Motor neuron (in vitro differentiated cells): ENCODE results near the gene RABGEF1. TPM values are rescaled to one million over a fixed set of nuclear protein-coding genes. Genes with fewer than 3 reads are reported as not detected.
A peak's percentile ranks its signal among the peaks of the same experiment; 100 is the strongest.
"Not testable (repeated sequence)": the region's sequence is repeated elsewhere in the genome, so short reads cannot be mapped to it uniquely, and the experiment has no call there.

Experiments used
- ATAC-seq, 8 experiments: fragments of 200-7000 bp; cut with Tn5 transposase; replicated peaks in 6 of 8; 2 replicates each; pipeline ENCODE4 v1.8.0; 2021; ENCODE audit warnings: mild to moderate bottlenecking in 8 of 8, moderate library complexity in 8 of 8
- H3K27ac ChIP-seq, 2 donors: fragments of 250-450 bp; sonication (Bioruptor Pico); 2 replicates each; pipeline ENCODE4 v1.9.0; 2021; ENCODE audit warnings: antibody characterized with exemption in 2 of 2, mild to moderate bottlenecking in 2 of 2, moderate library complexity in 1 of 2
- H3K4me1 ChIP-seq, 2 donors: fragments of 250-450 bp; sonication (Bioruptor Pico); replicated peaks in 1 of 2; 2 replicates each; pipeline ENCODE4 v1.6.1; 2021; ENCODE audit warnings: antibody characterized with exemption in 2 of 2, mild to moderate bottlenecking in 2 of 2, moderate library complexity in 1 of 2
- H3K4me3 ChIP-seq, 5 donors: fragments of 250-450 bp; sonication (Bioruptor Pico); 2 replicates each; pipeline ENCODE4 v1.9.0; 2021; ENCODE audit warnings: antibody characterized with exemption in 5 of 5, mild to moderate bottlenecking in 5 of 5, moderate library complexity in 4 of 5
- WGBS, 10 experiments: fragments of 450-650 bp; shearing (Covaris generic); methylation state at CpG; one replicate each; pipeline ENCODE4 v1.0.0; 2022; 5-methylcytosine and 5-hydroxymethylcytosine counted together
- in situ Hi-C, 9 experiments: fragments of 400-800 bp; cut with MboI; loops; one replicate each; pipeline ENCODE4 v1.15.0; 2021; ENCODE audit warnings: low sequenced_read_pairs in 9 of 9, low pct_unique_long_range_greater_than_20kb in 2 of 9; ENCODE audit not compliant: unreplicated experiment in 9 of 9
- total RNA-seq, 8 experiments: library from RNA; unstranded; fragments of 300-600 nt; gene quantifications; 2 replicates each; pipeline versions ENCODE4 v1.2.3 to v1.2.4, GENCODE V29; 2022

Gene RABGEF1
- total RNA-seq, 8 experiments from 2014 or later, result 12.9 to 34.6 (median 20.7) TPM

DNA sequence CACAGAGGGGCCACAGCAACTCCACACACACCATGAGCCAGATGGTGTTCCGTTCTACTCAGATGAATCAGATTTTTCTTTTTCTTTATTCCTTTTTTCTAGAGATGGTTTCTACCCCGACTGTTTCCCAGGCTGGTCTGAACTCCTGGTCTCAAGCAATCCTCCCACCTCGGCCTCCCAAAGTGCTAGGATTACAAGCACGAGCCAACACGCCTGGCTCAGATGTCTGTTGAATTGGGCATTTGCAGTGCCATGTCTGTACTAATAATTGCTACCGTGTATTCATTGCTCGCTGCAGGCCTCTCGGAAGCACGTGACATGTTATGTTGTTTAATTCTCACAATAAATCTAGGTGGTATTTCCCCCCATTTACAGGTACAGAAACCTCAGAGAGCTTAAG, 67.2 kb downstream of the RABGEF1 start:
- WGBS, 10 experiments, result 82 to 100% (median 93%) methylated on average over 2 to 8 of the region's 9 CpGs; no CpG with 5 or more reads in 2 of the 10 experiments
- ATAC-seq, result no peak

DNA sequence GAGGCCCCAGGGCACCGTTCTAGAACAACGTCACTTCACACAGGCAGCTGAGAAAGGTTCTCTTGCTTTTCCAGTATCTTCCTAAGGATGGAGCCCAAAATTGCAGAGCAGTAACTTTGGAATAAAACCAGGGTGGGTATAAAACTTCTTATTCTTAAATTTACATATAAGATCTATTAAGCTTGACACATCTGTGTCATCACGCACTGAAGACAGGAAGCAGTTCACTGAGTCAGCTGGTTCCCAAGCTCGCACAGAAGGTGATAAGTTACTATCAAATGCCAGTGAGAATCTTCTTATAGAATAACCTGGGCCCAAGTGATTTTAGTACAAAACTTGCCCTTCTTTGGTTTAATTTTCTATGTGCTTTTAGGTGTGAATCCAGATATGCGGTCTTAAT, 70.2 kb downstream of the RABGEF1 start:
- no peak for ATAC-seq
- Histone ChIP-seq H3K27ac (no peak overlapping the region), H3K4me3 (no peak overlapping the region), H3K4me1 (no peaks in the 10 kb centered on the region)
- in situ Hi-C loops, result no loop called here
- WGBS, 10 experiments, result 83 to 100% (median 97%) methylated on average over 1 to 5 of the region's 5 CpGs

More for the DNA sequence above, 67.2 kb downstream of the RABGEF1 start:
- H3K4me3 ChIP-seq, result no peak overlapping the region
- no peaks in the 10 kb centered on the region for H3K4me1 ChIP-seq
- no peak overlapping the region for H3K27ac ChIP-seq
- in situ Hi-C loops, result no loop called here

DNA sequence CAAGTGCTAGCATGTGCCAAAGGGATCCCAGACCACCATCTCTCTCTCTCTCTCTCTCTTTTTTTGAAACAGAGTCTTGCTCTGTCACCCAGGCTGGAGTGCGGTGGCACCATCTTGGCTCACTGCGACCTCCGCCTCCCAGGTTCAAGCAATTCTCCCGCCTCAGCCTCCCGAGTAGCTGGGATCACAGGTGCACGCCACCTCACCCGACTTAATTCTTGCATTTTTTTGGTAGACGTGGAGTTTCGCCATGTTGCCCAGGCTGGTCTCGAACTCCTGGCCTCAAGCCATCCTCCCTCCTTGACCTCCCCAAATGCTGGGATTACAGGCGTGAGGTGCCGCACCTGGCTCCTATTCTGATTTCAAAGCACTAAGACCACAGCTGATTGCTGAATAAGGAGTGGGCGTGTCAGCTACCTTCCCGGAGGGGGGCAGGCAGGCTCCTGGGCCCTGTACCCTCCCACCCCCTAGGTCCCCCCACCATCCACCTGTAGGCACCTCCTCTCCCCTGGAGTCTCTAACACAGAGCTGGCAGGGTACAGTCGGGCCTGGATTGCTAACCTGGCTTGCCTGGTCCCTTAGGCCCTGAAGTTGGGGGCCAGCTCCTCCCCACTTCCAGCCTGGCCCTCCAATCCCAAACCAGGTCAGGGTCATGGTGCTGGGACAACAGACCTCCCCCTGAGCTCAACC, 74.8 kb downstream of the RABGEF1 start:
- H3K4me3 ChIP-seq, ATAC-seq, H3K4me1 ChIP-seq, H3K27ac ChIP-seq, in situ Hi-C loops: not testable (repeated sequence)
- 80 to 100% (median 97%) methylated on average over 1 to 5 of the region's 15 CpGs; no CpG with 5 or more reads in 4 of the 10 experiments for WGBS, 10 experiments

DNA sequence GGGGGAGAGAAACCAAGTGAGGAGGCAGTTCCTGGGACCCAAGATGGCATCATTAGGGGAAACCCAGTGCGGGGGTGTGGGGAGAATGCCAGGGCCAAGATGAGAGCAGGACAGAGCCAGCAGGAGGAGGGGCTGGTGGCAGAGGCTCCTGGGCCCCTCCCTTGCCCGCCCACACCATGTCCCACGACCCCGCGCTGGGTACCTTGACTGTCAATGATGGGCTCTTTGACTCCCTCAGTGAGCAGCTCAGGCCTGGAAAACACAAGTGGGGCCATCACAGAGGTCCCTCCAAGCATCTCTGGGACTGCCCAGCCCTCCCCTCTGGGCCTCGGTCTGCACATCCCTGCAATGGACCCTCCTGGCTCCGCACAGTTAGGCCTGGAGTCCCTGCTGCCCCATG, 75.4 kb downstream of the RABGEF1 start:
- Histone ChIP-seq H3K4me3 (no peak overlapping the region), H3K4me1 (no peaks in the 10 kb centered on the region), H3K27ac (no peak overlapping the region)
- WGBS, 10 experiments, result no CpG with 5 or more reads among the region's 7 CpGs
- ATAC-seq, result peak in 3 of 8 experiments; percentile 11 to 20 (median 12)
- in situ Hi-C loops, result no loop called here

DNA sequence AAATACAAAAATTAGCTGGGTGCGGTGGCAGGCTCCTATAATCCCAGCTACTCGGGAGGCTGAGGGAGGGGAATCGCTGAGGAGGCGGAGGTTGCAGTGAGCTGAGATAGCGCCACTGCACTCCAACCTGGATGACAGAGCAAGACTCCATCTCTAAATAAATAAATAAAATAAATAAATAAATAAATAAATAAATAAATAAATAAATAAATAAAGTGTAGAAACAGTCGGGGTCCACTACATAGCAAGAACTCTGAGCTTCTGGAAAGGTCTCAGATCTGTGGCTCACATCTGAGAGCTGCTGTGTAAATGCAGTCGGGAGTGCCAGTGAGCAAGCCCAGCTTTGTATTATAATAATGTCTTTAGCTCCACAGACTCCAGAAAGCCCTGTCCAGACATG, 76.1 kb downstream of the RABGEF1 start:
- ATAC-seq, result peak in 1 of 8 experiments; percentile 13
- in situ Hi-C loops, H3K27ac ChIP-seq, H3K4me1 ChIP-seq, H3K4me3 ChIP-seq: not testable (repeated sequence)
- WGBS, 10 experiments, result 62 to 100% (median 86%) methylated on average over 1 to 6 of the region's 7 CpGs; no CpG with 5 or more reads in 3 of the 10 experiments

DNA sequence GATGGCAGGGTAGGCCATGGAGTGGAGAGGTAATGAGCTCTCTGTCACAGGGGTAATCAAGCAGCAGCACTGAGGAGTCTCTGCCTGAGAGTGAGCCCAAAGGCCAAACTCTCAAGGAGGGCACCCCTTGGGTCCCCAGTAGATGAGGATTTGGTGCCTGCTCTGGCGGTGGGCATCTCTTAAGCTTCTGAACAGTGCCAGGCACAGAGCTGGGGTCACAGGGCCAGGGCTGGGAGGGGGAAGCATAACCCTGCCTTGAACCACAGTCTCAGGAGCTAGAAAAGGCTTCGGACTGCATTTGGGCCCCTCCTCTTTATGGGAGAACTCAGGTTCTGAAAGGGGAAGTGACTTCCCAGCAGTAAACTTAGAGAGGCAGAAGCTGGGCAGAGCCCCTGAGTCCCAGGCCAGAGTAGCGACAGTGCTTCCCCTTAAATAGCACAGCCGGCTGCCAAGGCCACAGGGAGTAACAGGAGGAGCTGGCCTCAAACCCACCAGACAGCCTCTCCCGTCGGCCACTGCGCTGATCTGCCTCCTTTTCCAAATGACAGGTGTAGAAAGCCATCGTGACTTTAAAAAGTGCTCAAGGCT, 76.8 kb downstream of the RABGEF1 start:
- ATAC-seq, H3K4me1 ChIP-seq, in situ Hi-C loops, H3K4me3 ChIP-seq, H3K27ac ChIP-seq: not testable (repeated sequence)
- 82 to 87% methylated on average over 3 of the region's 8 CpGs; no CpG with 5 or more reads in 8 of the 10 experiments for WGBS, 10 experiments

DNA sequence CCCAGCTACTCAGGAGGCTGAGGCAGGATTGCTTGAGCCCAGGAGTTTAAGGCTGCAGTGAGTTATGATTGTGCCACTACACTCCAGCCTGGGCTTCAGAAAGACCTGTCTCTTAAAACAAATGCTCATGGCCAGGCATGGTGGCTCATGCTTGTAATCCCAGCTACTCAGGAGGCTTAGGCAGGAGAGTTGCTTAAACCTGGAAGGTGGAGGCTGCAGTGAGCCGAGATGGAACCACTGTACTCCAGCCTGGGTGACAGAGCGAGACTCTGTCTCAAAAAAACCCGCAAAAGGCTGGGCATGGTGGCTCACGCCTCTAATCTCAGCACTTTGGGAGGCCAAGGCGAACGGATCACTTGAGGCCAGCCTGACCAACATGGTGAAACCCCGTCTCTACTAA, 77.4 kb downstream of the RABGEF1 start:
- H3K27ac ChIP-seq, in situ Hi-C loops, H3K4me1 ChIP-seq, ATAC-seq, H3K4me3 ChIP-seq: not testable (repeated sequence)
- 33 to 85% (median 78%) methylated on average over 1 to 6 of the region's 7 CpGs; no CpG with 5 or more reads in 6 of the 10 experiments for WGBS, 10 experiments

DNA sequence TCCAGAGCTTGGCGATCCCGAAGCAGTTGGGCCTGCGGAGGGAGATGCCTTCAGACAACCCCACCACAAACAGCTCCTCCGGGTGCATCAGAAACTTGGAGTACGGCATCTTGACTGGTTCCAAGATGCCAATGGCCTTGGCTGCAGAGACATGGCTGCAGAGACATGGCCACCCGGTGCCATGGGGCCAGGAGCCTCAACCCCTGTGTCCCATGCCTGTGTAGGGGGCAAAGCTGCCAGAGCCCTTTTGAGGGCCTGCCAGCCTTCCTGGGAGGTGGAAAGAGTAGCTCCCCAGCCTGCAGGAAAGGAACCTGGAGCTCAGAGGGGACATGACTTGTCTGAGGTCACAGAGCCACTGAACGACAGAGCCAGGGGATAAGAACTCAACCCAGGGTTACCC, 83.5 kb downstream of the RABGEF1 start:
- Histone ChIP-seq H3K27ac (no peak overlapping the region), H3K4me3 (no peak overlapping the region), H3K4me1 (no peaks in the 10 kb centered on the region)
- 66 to 100% (median 92%) methylated on average over 1 to 4 of the region's 7 CpGs; no CpG with 5 or more reads in 5 of the 10 experiments for WGBS, 10 experiments
- no peak for ATAC-seq
- in situ Hi-C loops, result no loop called here

DNA sequence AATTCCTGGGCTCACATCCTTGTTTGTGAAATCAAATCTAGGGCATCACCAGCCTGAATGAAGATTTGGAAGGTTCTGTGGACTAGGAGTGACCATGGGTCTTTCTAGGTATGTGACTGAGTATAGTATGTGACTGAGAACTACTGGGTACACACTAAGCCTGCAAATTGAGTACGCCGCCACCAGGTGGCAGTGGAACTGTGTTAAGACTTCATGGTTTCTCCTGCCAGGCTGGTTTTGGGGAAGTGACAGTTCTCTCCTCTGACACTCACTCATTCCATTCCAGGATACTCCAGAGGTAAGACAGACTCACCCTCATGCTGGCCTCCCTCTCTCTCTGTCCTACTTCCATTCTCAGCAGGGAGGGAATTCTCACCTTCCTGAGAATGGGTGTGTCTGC, 85.0 kb downstream of the RABGEF1 start:
- H3K4me1 ChIP-seq, H3K4me3 ChIP-seq, H3K27ac ChIP-seq, in situ Hi-C loops: not testable (repeated sequence)
- peak in 3 of 8 experiments; percentile 41 to 60 (median 58) for ATAC-seq
- WGBS, 10 experiments, result 20 to 60% (median 42%) methylated on average over 1 to 2 of the region's 2 CpGs; no CpG with 5 or more reads in 5 of the 10 experiments

DNA sequence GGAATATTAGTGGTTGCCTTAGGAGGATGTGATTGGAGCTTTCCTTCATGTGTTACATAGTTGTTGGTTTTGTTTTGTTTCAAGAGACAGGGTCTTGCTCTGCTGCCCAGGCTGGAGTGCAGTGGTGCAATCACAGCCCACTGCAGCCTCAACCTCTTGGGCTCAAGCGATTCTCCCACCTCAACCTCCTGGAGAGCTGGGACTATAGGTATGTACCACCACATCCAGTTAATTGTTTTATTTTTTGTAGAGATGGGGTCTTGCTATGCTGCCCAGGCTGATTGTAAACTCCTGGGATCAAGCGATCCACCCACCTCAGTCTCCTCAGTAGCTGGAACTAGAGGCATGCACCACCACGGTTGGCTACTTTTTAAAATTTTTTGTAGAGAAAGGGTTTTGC, 86.1 kb downstream of the RABGEF1 start:
- in situ Hi-C loops, result no loop called here
- Histone ChIP-seq H3K4me3 (no peak overlapping the region), H3K27ac (no peak overlapping the region), H3K4me1 (no peaks in the 10 kb centered on the region)
- 63 to 93% (median 76%) methylated on average over 1 to 3 of the region's 3 CpGs; no CpG with 5 or more reads in 4 of the 10 experiments for WGBS, 10 experiments
- ATAC-seq, result no peak

DNA sequence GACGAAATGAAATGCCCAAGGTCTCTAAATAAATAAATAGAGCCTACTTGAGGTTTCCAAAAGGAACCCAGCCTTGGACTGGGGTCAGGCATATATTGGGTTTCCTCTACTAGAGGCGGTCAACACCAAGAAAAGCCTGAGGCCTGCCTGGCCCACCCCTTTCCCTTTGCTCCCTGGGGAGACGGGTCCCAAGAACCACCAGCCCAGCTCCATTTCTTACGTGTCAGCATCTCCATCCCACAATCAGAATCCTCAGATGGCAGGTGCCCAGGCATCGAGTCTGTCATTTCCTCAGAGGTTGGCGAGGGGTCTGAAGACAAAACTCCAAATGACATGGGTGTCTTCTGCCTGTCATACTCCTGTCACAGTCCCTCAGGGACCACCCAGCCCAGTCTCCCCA, 90.4 kb downstream of the RABGEF1 start:
- H3K4me1 ChIP-seq, in situ Hi-C loops, H3K27ac ChIP-seq, ATAC-seq, H3K4me3 ChIP-seq: not testable (repeated sequence)
- WGBS, 10 experiments, result 33 to 60% (median 54%) methylated on average over 1 to 5 of the region's 6 CpGs; no CpG with 5 or more reads in 5 of the 10 experiments

DNA sequence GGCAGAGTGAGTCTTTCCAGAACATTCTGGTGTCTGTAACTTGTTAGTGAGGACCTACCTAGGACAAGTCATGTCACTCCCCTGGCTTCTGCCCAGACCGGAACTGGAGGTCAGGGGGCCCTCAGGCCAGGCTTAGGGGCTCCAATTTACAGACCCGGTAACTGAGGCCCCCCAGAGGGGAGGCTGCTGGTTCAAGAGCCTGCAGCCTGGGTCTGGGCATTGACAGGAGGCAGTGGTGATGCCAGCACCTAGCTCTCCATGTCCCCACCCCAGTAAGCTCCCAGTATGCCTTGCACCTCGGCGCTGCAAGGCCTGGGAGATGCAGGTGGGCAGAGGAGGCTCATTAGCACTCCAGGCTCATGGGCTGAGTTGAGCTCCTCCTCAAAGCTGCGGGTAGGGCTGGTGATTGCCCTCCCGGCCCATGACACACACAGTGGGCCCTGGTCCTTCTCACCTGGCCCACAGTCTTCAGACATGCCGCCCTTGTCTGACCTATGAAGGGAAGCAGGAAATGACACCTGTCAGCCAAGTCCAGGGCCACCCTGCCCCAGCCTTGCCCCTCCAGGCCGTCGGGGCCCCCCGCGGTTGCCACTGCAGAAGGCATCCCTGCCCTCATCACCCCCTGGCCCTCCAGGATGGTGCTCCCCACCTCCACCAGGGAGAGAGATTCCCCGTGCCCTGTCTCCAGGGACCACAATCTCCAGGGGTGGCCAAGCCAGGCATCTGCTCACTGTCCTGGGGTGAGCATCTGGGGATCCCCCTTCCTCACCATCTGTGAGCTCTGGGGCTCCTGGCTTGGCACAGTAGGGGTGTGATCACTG, 92.2 kb downstream of the RABGEF1 start:
- H3K27ac ChIP-seq, result no peak overlapping the region
- 71% methylated on average over 3 of the region's 12 CpGs; no CpG with 5 or more reads in 9 of the 10 experiments for whole genome bisulfite sequencing, 10 experiments
- in situ Hi-C loops, result no loop called here
- no peak for ATAC-seq
- no peaks in the 10 kb centered on the region for H3K4me1 ChIP-seq
- no peak overlapping the region for H3K4me3 ChIP-seq

DNA sequence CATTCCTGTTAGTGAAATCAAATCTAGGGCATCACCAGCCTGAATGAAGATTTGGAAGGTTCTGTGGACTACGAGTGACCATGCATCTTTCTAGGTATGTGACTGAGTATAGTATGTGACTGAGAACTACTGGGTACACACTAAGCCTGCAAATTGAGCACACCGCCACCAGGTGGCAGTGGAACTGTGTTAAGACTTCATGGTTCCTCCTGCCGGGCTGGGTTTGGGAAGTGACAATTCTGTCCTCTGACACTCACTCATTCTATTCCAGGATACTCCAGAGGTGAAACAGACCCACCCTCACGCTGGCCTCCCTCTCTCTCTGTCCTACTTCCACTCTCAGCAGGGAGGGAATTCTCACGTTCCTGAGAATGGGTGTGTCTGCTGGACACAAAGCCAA, 96.5 kb downstream of the RABGEF1 start:
- H3K27ac ChIP-seq, result no peak overlapping the region
- H3K4me3 ChIP-seq, result no peak overlapping the region
- H3K4me1 ChIP-seq, result no peaks in the 10 kb centered on the region
- in situ Hi-C loops, result no loop called here
- 0 to 50% (median 23%) methylated on average over 1 to 3 of the region's 5 CpGs; no CpG with 5 or more reads in 5 of the 10 experiments for WGBS, 10 experiments
- ATAC-seq, result peak in 3 of 8 experiments; percentile 60 to 77 (median 73)
